ENCODE measurements around the gene PRKAA1.

Gene PRKAA1

GRCh38 chr5:40743771-40744170 is 54.4 kb downstream of the PRKAA1 start:
- Histone ChIP-seq H3K36me3 (peaks cover 6% of the 10 kb centered on the region), H3K4me3 (ENCODE audit: low read depth, low read length) (no peak overlapping the region), H3K9me3 (no peaks in the 10 kb centered on the region), H3K27me3 (no peaks in the 10 kb centered on the region), H3K4me1 (no peaks in the 10 kb centered on the region)
- TF ChIP-seq, protein P1, sequence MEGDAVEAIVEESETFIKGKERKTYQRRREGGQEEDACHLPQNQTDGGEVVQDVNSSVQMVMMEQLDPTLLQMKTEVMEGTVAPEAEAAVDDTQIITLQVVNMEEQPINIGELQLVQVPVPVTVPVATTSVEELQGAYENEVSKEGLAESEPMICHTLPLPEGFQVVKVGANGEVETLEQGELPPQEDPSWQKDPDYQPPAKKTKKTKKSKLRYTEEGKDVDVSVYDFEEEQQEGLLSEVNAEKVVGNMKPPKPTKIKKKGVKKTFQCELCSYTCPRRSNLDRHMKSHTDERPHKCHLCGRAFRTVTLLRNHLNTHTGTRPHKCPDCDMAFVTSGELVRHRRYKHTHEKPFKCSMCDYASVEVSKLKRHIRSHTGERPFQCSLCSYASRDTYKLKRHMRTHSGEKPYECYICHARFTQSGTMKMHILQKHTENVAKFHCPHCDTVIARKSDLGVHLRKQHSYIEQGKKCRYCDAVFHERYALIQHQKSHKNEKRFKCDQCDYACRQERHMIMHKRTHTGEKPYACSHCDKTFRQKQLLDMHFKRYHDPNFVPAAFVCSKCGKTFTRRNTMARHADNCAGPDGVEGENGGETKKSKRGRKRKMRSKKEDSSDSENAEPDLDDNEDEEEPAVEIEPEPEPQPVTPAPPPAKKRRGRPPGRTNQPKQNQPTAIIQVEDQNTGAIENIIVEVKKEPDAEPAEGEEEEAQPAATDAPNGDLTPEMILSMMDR (IDR thresholded peaks at IDR 0.05; ENCODE audit: low read depth, low read length) = no peak
- DNase-seq = no peak

GRCh38 chr5:40738502-40738901 is 59.7 kb downstream of the PRKAA1 start:
- no peak for DNase-seq
- H3K9me3 ChIP-seq = no peaks in the 10 kb centered on the region
- H3K27me3 ChIP-seq = no peaks in the 10 kb centered on the region
- H3K4me1 ChIP-seq = no peaks in the 10 kb centered on the region
- peaks cover 6% of the 10 kb centered on the region for H3K36me3 ChIP-seq
- TF ChIP-seq, protein P1 (IDR thresholded peaks at IDR 0.05; ENCODE audit: low read depth, low read length) = no peak
- H3K4me3 ChIP-seq (ENCODE audit: low read depth, low read length) = no peak overlapping the region

- peaks cover 3% of the 10 kb centered on the region for H3K36me3 ChIP-seq
- no peak overlapping the region for H3K4me3 ChIP-seq (ENCODE audit: low read depth, low read length)
- H3K4me1 ChIP-seq = no peaks in the 10 kb centered on the region
- H3K27me3 ChIP-seq = no peaks in the 10 kb centered on the region
- no peaks in the 10 kb centered on the region for H3K9me3 ChIP-seq
- DNase-seq = no peak
- TF ChIP-seq, protein P1 (IDR thresholded peaks at IDR 0.05; ENCODE audit: low read depth, low read length) = peak; percentile 76
Observed at GRCh38 chr5:40736103-40736875, 61.9 kb downstream of the PRKAA1 start.

DNA sequence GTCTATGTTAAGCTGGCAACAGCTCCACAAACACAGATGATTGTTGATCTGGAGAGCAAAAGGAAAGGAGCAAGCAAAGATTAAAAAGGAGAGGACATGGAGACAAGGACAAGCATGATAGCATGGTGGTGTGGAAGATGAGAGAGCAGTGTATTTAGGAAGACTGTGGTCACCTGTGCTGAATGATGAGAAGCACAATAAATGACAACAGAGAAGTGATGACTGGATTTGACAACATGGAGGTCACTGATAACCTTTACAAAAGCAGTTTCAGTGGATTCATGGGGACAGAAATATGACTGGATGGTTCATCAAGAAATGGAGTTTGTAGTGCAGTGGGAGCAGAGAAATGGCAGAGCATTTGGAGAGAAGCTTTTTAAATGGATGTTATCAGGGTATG is 62.6 kb downstream of the PRKAA1 start:
- no peak overlapping the region for H3K4me3 ChIP-seq (ENCODE audit: low read depth, low read length)
- H3K9me3 ChIP-seq = no peaks in the 10 kb centered on the region
- H3K27me3 ChIP-seq = no peaks in the 10 kb centered on the region
- no peaks in the 10 kb centered on the region for H3K4me1 ChIP-seq
- TF ChIP-seq, protein P1 (IDR thresholded peaks at IDR 0.05; ENCODE audit: low read depth, low read length) = no peak
- DNase-seq = no peak
- H3K36me3 ChIP-seq = no peaks in the 10 kb centered on the region

DNA sequence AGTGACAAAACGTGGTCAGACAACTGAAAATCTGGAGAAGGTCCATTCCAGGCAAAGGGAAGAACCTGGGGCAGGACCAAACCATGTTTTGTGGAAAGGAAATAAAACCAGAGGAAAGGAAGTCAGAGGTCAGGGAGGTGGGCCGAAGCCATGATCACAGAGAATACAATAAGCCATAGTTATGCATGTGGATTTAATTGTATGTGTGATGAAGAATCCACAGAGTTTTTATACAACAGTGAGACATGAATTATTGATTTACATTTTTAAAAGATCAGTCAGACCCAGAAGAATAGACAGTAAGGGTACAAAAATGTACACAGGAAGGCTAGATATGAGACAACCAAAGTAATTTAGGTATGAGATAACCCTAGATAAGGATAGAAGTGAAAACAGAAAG is 63.2 kb downstream of the PRKAA1 start:
- DNase-seq = no peak
- Histone ChIP-seq H3K36me3 (no peaks in the 10 kb centered on the region), H3K27me3 (no peaks in the 10 kb centered on the region), H3K4me3 (ENCODE audit: low read depth, low read length) (no peak overlapping the region), H3K4me1 (no peaks in the 10 kb centered on the region), H3K9me3 (no peaks in the 10 kb centered on the region)
- TF ChIP-seq, protein P1 (IDR thresholded peaks at IDR 0.05; ENCODE audit: low read depth, low read length) = no peak

DNA sequence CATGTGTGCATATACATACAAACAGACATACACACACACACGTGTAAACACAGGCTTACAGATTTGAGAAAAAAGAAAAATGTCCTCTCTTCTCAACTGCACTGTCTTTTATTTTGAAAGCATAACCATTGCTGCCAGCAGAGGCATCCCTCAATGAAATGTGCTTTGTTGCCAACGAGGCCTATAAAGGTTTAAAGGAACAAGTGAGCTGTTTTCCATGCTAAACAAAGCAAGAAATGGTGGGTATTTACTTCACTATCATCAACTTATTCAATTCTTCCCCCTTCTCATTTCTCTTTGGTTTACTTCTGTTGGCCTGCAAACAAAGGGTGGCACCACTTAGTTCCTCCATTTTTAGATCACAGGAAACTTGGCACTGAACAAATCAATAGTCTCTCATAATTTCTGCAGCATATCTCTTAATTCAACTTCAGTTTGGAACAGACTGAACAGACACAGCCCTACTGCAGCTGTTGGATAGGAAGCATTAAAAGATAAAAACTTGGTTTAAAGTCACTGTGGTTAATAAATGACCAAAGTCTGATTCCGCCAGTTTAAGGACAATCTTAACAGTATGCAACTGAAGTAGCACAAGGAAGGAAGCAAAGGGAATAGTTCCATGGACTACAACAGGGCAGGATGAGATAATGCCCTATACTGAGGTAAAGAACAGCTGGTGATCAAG is 64.2 kb downstream of the PRKAA1 start:
- H3K4me1 ChIP-seq = no peaks in the 10 kb centered on the region
- no peaks in the 10 kb centered on the region for H3K36me3 ChIP-seq
- no peak for DNase-seq
- H3K4me3 ChIP-seq (ENCODE audit: low read depth, low read length) = no peak overlapping the region
- H3K9me3 ChIP-seq = no peaks in the 10 kb centered on the region
- TF ChIP-seq, protein P1 (IDR thresholded peaks at IDR 0.05; ENCODE audit: low read depth, low read length) = no peak
- no peaks in the 10 kb centered on the region for H3K27me3 ChIP-seq

Measured in BE2C (cell line).